Calu3 (cell line): ENCODE measurements around the gene ART1. TPM values are rescaled to one million over a fixed set of nuclear protein-coding genes. Genes with fewer than 3 reads are reported as not detected.
"Not testable (repeated sequence)": the region's sequence is repeated elsewhere in the genome, so short reads cannot be mapped to it uniquely, and the experiment has no call there.

Source experiments
- BruUV-seq: library from RNA; stranded (reverse); fragments of 400-500 nt; replicated peaks from 2 replicates; lab custom pipeline; 2021; lab: Mats Ljungman, UMichigan
- CTCF ChIA-PET: fragments of 300-600 bp; sonication (Branson Sonifier 250); formaldehyde crosslinking; loops from one replicate; lab custom pipeline; 2022; ENCODE audit warnings: antibody characterized with exemption; lab: Charles Lee
- DNase-seq: peaks from one replicate; pipeline ENCODE4 v3.0.0; 2022
- H3K27ac Mint-ChIP-seq: one replicate; pipeline ENCODE4 v1.8.0; 2022; ENCODE audit warnings: mixed read lengths; ENCODE audit not compliant: unreplicated experiment
- H3K27me3 Mint-ChIP-seq: one replicate; pipeline ENCODE4 v1.8.0; 2022; ENCODE audit warnings: mixed read lengths; ENCODE audit not compliant: unreplicated experiment
- H3K36me3 Mint-ChIP-seq: one replicate; pipeline ENCODE4 v1.8.0; 2022; ENCODE audit warnings: mild to moderate bottlenecking, moderate library complexity, mixed read lengths; ENCODE audit not compliant: insufficient read depth, unreplicated experiment
- H3K4me1 Mint-ChIP-seq: one replicate; pipeline ENCODE4 v1.8.0; 2022; ENCODE audit warnings: mild to moderate bottlenecking, low read depth, mixed read lengths; ENCODE audit not compliant: unreplicated experiment
- H3K4me3 Mint-ChIP-seq: one replicate; pipeline ENCODE4 v1.8.0; 2022; ENCODE audit warnings: mild to moderate bottlenecking, low read depth, moderate library complexity, mixed read lengths; ENCODE audit not compliant: unreplicated experiment
- H3K9me3 Mint-ChIP-seq: one replicate; pipeline ENCODE4 v1.8.0; 2022; ENCODE audit warnings: low read depth, mixed read lengths; ENCODE audit not compliant: unreplicated experiment
- CTCF ChIP-seq: fragments of 200-600 bp; IDR thresholded peaks from one replicate; pipeline ENCODE4 v1.8.0; 2022; ENCODE audit warnings: antibody characterized with exemption; ENCODE audit not compliant: unreplicated experiment
- intact Hi-C: fragments of 100-400 bp; cut with micrococcal nuclease; formaldehyde crosslinking; loops from one replicate; pipeline ENCODE4 v1.10.0; 2022; ENCODE audit not compliant: unreplicated experiment
- total RNA-seq: library from RNA; stranded (reverse); gene quantifications from 2 replicates; pipeline ENCODE4 v1.2.3, GENCODE V29; 2022

The ART1 gene
- total RNA-seq, 1 experiment from 2014 or later: not detected

GRCh38 chr11:3645552-3645951 is 624 bp downstream of the ART1 start:
- H3K27ac Mint-ChIP-seq: no peak overlapping the region
- peaks cover 31% of the 10 kb centered on the region for H3K27me3 Mint-ChIP-seq
- peaks cover 14% of the 10 kb centered on the region for H3K4me1 Mint-ChIP-seq
- H3K9me3 Mint-ChIP-seq: no peaks in the 10 kb centered on the region
- no peak overlapping the region for H3K4me3 Mint-ChIP-seq
- TF ChIP-seq CTCF: no peak
- H3K36me3 Mint-ChIP-seq: peaks cover 11% of the 10 kb centered on the region
- BruUV-seq: no TSS peak
- no peak for DNase-seq
- intact Hi-C loops: no loop called here
- CTCF ChIA-PET: no interaction called here

GRCh38 chr11:3648843-3649242 is 3.9 kb downstream of the ART1 start:
- H3K36me3 Mint-ChIP-seq: not testable (repeated sequence)

GRCh38 chr11:3649374-3649773 is 4.4 kb downstream of the ART1 start:
- DNase-seq, intact Hi-C loops, BruUV-seq, H3K9me3 Mint-ChIP-seq, H3K4me3 Mint-ChIP-seq, H3K36me3 Mint-ChIP-seq, CTCF ChIA-PET, H3K27ac Mint-ChIP-seq: not testable (repeated sequence)
- Mint-ChIP-seq H3K27me3 (peaks cover 10% of the 10 kb centered on the region), H3K4me1 (peaks cover 10% of the 10 kb centered on the region)

More at GRCh38 chr11:3648843-3649242, 3.9 kb downstream of the ART1 start:
- BruUV-seq, H3K27ac Mint-ChIP-seq, H3K4me3 Mint-ChIP-seq, intact Hi-C loops, DNase-seq, CTCF ChIA-PET, H3K9me3 Mint-ChIP-seq: not testable (repeated sequence)
- Mint-ChIP-seq H3K4me1 (peaks cover 14% of the 10 kb centered on the region), H3K27me3 (peaks cover 15% of the 10 kb centered on the region)

GRCh38 chr11:3652514-3652913 is 7.6 kb downstream of the ART1 start:
- BruUV-seq, H3K4me1 Mint-ChIP-seq, intact Hi-C loops: not testable (repeated sequence)

DNA sequence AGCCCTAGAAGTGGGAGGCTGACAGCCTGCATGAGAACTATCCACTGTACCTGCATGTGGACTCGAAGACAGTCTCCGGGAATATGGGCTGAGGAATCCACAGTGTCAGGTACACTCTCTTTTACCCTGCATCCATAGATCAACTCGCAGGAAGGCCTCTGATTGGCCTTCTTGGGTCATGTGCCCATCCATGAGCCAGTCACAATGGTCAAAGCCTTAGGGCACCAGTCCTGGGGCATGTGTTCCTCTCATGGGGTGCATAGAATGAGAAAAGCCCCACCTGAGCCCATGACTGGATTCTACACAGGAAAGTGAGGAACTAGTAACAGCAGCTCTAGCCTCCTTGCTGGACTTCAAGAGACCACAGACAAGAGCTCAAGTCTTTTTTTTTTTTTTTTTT is 10.6 kb downstream of the ART1 start:
- no peak overlapping the region for H3K27ac Mint-ChIP-seq
- no peak overlapping the region for H3K4me3 Mint-ChIP-seq
- no peak for DNase-seq
- TF ChIP-seq CTCF: no peak
- no TSS peak for BruUV-seq
- intact Hi-C loops: no loop called here
- peaks cover 3% of the 10 kb centered on the region for H3K9me3 Mint-ChIP-seq
- no peaks in the 10 kb centered on the region for H3K36me3 Mint-ChIP-seq
- CTCF ChIA-PET: interaction anchor here (0.6 kb wide), 1 partner anchor 11 kb away, joined by 3 read pairs; no protein-coding TSS in a partner anchor
- no peaks in the 10 kb centered on the region for H3K4me1 Mint-ChIP-seq
- peaks cover 16% of the 10 kb centered on the region for H3K27me3 Mint-ChIP-seq

More at GRCh38 chr11:3652514-3652913, 7.6 kb downstream of the ART1 start:
- DNase-seq, H3K9me3 Mint-ChIP-seq, H3K27ac Mint-ChIP-seq, CTCF ChIA-PET, H3K27me3 Mint-ChIP-seq, H3K4me3 Mint-ChIP-seq, H3K36me3 Mint-ChIP-seq: not testable (repeated sequence)

DNA sequence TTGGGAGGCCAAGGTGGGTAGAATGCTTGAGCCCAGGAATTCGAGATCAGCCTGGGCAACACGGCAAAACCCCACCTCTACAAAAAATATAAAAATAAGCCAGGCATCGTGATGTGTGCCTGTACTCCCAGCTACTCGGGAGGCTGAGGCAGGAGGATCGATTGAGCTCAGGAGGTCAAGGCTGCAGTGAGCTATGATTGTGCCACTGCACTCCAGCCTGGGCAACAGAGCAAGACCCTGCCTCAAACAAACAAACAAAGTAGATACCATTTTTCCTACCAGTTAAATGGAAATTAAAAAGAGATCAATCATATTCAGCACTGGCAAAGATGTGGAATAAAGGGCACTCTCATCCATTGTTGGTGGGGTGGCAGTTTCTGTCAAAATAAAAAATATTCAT is 12.4 kb downstream of the ART1 start:
- H3K4me3 Mint-ChIP-seq, DNase-seq, CTCF ChIA-PET, H3K9me3 Mint-ChIP-seq, BruUV-seq, intact Hi-C loops, H3K4me1 Mint-ChIP-seq, H3K36me3 Mint-ChIP-seq, H3K27ac Mint-ChIP-seq: not testable (repeated sequence)
- peaks cover 16% of the 10 kb centered on the region for H3K27me3 Mint-ChIP-seq
